HAP-1 (cell line): ENCODE results near the gene MBTPS1.

Experiments used
- DNase-seq, 2 experiments: peaks; one replicate each; pipeline ENCODE4 v3.0.0-alpha.2; 2016 to 2020; ENCODE audit warnings: low spot score in 2 of 2
- H3K27me3 ChIP-seq: fragments of 250-450 bp; sonication (Bioruptor Pico); 2 replicates; pipeline ENCODE4 v1.5.1; 2020; ENCODE audit warnings: low read depth, mild to moderate bottlenecking, moderate library complexity
- H3K36me3 ChIP-seq: fragments of 250-450 bp; sonication (Bioruptor Pico); replicated peaks from 2 replicates; pipeline ENCODE4 v1.5.1; 2020; ENCODE audit warnings: mild to moderate bottlenecking
- H3K4me1 ChIP-seq: fragments of 250-450 bp; sonication (Bioruptor Pico); 2 replicates; pipeline ENCODE4 v1.5.1; 2020; ENCODE audit warnings: mild to moderate bottlenecking
- H3K4me3 ChIP-seq: fragments of 250-450 bp; sonication (Bioruptor Pico); 2 replicates; pipeline ENCODE4 v1.5.1; 2020; ENCODE audit warnings: mild to moderate bottlenecking, moderate library complexity
- H3K9me3 ChIP-seq: fragments of 250-450 bp; sonication (Bioruptor Pico); 2 replicates; pipeline ENCODE4 v1.5.1; 2020; ENCODE audit warnings: mild to moderate bottlenecking, moderate library complexity
- in situ Hi-C: fragments of 300-500 bp; cut with MboI; formaldehyde crosslinking; loops from 3 replicates; pipeline ENCODE4 v1.14.3; 2020; ENCODE audit warnings: low sequenced_read_pairs, inconsistent platforms, mixed read lengths

Gene MBTPS1

GRCh38 chr16:84020353-84020752, 96.4 kb downstream of the MBTPS1 start:
- no peaks in the 10 kb centered on the region for H3K27me3 ChIP-seq
- no peak overlapping the region for H3K4me3 ChIP-seq
- H3K36me3 ChIP-seq: no peaks in the 10 kb centered on the region
- no peaks in the 10 kb centered on the region for H3K4me1 ChIP-seq
- no peak for DNase-seq
- in situ Hi-C loops: no loop called here
- peaks cover 14% of the 10 kb centered on the region for H3K9me3 ChIP-seq

- H3K36me3 ChIP-seq: no peaks in the 10 kb centered on the region
- no peak overlapping the region for H3K4me3 ChIP-seq
- no peaks in the 10 kb centered on the region for H3K4me1 ChIP-seq
- in situ Hi-C loops: no loop called here
- H3K27me3 ChIP-seq: no peaks in the 10 kb centered on the region
- DNase-seq: no peak
- peaks cover 14% of the 10 kb centered on the region for H3K9me3 ChIP-seq
These were observed 98.0 kb downstream of the MBTPS1 start for GRCh38 chr16:84018710-84019109.

GRCh38 chr16:84016477-84016876, 100.3 kb downstream of the MBTPS1 start:
- Histone ChIP-seq H3K36me3 (no peaks in the 10 kb centered on the region), H3K4me3 (no peak overlapping the region), H3K27me3 (no peaks in the 10 kb centered on the region), H3K9me3 (peaks cover 10% of the 10 kb centered on the region), H3K4me1 (no peaks in the 10 kb centered on the region)
- in situ Hi-C loops: no loop called here
- no peak for DNase-seq

GRCh38 chr16:84015399-84015798, 101.3 kb downstream of the MBTPS1 start:
- in situ Hi-C loops: no loop called here
- Histone ChIP-seq H3K4me1 (no peaks in the 10 kb centered on the region), H3K27me3 (no peaks in the 10 kb centered on the region), H3K4me3 (no peak overlapping the region), H3K9me3 (peaks cover 7% of the 10 kb centered on the region), H3K36me3 (no peaks in the 10 kb centered on the region)
- DNase-seq: no peak

GRCh38 chr16:84014570-84015327, 102.0 kb downstream of the MBTPS1 start:
- no peaks in the 10 kb centered on the region for H3K27me3 ChIP-seq
- H3K36me3 ChIP-seq: no peaks in the 10 kb centered on the region
- in situ Hi-C loops: no loop called here
- no peaks in the 10 kb centered on the region for H3K4me1 ChIP-seq
- DNase-seq: no peak
- H3K9me3 ChIP-seq: peaks cover 7% of the 10 kb centered on the region
- no peak overlapping the region for H3K4me3 ChIP-seq

GRCh38 chr16:84013787-84014569, 102.8 kb downstream of the MBTPS1 start:
- in situ Hi-C loops: no loop called here
- Histone ChIP-seq H3K4me3 (no peak overlapping the region), H3K27me3 (no peaks in the 10 kb centered on the region), H3K9me3 (peaks cover 5% of the 10 kb centered on the region), H3K36me3 (no peaks in the 10 kb centered on the region), H3K4me1 (no peaks in the 10 kb centered on the region)
- DNase-seq: peak; percentile 89 to 99

- Histone ChIP-seq H3K4me3 (no peak overlapping the region), H3K27me3 (peaks cover 3% of the 10 kb centered on the region; the same call in 1 of the 2 replicates), H3K36me3 (no peaks in the 10 kb centered on the region), H3K4me1 (no peaks in the 10 kb centered on the region), H3K9me3 (no peaks in the 10 kb centered on the region)
- no peak for DNase-seq
- in situ Hi-C loops: no loop called here
These were observed 107.5 kb downstream of the MBTPS1 start for GRCh38 chr16:84009282-84009681.

- H3K4me3 ChIP-seq: no peak overlapping the region
- in situ Hi-C loops: no loop called here
- no peaks in the 10 kb centered on the region for H3K36me3 ChIP-seq
- H3K9me3 ChIP-seq: no peaks in the 10 kb centered on the region
- peaks cover 3% of the 10 kb centered on the region; the same call in 1 of the 2 replicates for H3K27me3 ChIP-seq
- no peaks in the 10 kb centered on the region for H3K4me1 ChIP-seq
- DNase-seq: no peak
These were observed 108.8 kb downstream of the MBTPS1 start for GRCh38 chr16:84007965-84008364.

GRCh38 chr16:84007520-84007919, 109.2 kb downstream of the MBTPS1 start:
- no peaks in the 10 kb centered on the region for H3K4me1 ChIP-seq
- H3K27me3 ChIP-seq: peaks cover 3% of the 10 kb centered on the region; the same call in 1 of the 2 replicates
- H3K36me3 ChIP-seq: no peaks in the 10 kb centered on the region
- no peak overlapping the region for H3K4me3 ChIP-seq
- in situ Hi-C loops: no loop called here
- no peaks in the 10 kb centered on the region for H3K9me3 ChIP-seq
- DNase-seq: no peak

- Histone ChIP-seq H3K9me3 (no peaks in the 10 kb centered on the region), H3K4me3 (no peak overlapping the region), H3K36me3 (no peaks in the 10 kb centered on the region), H3K4me1 (no peaks in the 10 kb centered on the region), H3K27me3 (peaks cover 3% of the 10 kb centered on the region; the same call in 1 of the 2 replicates)
- no peak for DNase-seq
- in situ Hi-C loops: no loop called here
These were observed 111.4 kb downstream of the MBTPS1 start for GRCh38 chr16:84005391-84005790.

GRCh38 chr16:84004442-84004841, 112.3 kb downstream of the MBTPS1 start:
- Histone ChIP-seq H3K36me3 (no peaks in the 10 kb centered on the region), H3K27me3 (peaks cover 3% of the 10 kb centered on the region; the same call in 1 of the 2 replicates), H3K4me3 (no peak overlapping the region), H3K4me1 (no peaks in the 10 kb centered on the region), H3K9me3 (no peaks in the 10 kb centered on the region)
- in situ Hi-C loops: no loop called here
- no peak for DNase-seq
